GM19455 (cell line): ENCODE measurements around the gene TAF5L.
A peak's percentile ranks its signal among the peaks of the same experiment; 100 is the strongest.
"Not testable (repeated sequence)": the region's sequence is repeated elsewhere in the genome, so short reads cannot be mapped to it uniquely, and the experiment has no call there.

Source experiments
- ATAC-seq: cut with Tn5 transposase; IDR thresholded peaks from one replicate; pipeline ENCODE4 v1.9.1; 2021; ENCODE audit not compliant: unreplicated experiment

TAF5L gene

DNA sequence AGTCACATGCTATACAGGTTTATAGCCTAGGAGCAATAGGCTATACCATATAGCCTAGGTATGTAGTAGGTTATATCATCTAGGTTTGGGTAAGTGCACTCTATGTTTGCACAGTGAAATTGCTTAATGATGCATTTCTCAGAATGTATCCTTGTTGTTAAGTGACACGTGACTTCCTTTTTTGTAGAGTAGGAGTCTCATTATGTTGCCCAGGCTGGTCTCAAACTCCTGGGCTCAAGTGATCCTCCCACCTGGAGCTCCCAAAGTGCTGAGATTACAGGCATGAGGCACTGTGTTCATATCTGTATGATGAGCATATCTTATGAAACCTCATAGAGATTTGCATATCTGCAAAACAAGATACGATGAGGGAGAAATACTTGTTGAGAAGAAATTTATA is 53.6 kb downstream of the TAF5L start:
- no peak for ATAC-seq

DNA sequence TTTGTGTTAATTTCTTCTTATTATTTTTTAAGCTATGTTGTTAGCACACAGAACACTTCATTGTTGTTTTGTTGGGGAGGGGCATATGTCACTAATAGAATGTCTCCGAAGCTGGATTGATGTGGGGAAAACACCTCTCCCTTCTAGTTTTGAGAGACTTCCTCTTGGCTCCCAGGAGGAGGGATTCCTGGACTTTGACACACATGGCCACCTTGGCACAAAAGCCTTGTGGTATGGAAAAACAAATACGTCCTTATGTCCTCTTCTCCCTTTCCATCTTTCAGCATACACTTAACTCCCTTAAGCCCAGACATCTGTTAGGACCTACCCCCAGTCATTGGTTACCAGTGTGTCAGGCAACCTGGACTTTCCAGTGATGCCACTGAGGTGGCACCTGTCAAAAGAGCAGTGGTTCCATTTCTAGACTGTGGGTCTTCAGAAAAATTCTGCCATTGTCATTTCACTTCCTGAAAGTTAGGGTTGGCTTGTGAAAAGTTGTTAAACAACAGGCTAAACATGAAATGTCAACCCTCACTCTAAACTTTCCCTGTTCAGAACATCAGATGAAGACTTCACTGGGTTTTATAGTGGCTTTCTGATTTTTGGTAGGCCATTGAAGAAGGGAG is 54.9 kb downstream of the TAF5L start:
- no peak for ATAC-seq

DNA sequence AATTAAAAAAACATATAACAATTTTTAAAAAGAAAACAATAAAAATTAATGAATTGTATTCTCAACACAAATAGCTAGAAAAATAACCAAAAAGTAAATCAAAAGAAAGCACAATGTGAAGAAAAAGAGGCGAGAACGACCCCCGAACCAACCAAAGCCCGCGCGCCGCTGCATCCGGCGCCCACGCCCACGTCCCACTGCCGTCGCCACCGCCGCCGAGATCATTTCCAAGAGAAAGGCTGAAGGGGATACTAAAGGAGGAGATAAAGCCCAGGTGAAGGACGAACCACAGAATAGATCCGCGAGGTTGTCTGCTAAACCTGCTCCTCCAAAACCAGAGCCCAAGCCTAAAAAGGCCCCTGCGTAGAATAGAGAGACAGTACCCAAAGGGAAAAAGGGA is 55.6 kb downstream of the TAF5L start:
- ATAC-seq: no peak

DNA sequence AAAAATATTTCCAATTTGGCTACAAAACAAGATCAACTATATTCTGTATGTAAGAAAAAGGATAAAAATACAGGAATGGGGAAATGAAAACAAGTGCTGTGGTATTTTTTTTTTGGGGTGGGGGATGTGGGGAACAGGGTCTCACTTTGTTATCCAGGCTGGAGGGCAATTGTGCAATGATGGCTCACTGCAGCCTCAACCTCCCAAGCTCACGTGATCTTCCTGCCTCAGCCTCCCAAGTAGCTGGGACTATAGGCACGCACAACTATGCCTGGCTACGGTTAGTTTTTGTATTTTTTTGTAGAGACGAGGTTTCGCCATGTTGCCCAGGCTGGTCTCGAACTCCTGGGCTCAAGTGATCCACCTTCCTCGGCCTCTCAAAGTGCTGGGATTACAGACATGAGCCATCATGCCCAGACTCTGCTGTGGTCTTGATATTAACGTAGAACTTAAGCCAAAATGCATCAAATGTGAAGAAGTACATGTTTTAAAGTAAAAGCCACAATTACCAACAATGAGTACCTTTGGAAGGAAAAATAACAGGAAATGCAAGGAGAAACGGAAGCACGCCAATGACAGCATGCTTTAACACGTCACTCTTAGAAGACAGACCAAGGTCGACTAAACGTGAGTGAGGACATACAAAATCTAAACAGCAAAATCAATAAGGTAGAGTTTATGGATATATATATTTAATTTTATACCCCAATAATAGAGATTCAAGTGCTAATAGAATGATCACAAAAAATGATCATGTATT is 58.6 kb downstream of the TAF5L start:
- no peak for ATAC-seq

DNA sequence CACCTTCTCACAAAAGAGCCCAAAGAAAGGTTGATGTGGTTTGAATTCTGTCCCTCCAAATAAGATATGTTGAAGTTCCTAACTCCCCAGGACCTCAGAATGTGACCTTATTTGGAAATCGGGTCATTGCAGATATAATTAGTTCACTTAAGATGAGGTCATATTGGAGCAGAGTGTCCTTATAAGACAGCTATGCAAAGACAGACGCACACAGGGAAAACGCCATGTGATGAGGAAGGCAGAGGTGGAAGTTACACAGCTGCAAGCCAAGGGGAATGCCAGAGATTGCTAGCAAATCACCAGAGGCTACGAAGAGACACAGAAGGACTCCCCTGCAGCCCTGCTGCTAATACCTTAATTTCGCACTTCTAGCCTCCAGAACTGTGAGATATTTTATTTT is 62.2 kb downstream of the TAF5L start:
- ATAC-seq: no peak

DNA sequence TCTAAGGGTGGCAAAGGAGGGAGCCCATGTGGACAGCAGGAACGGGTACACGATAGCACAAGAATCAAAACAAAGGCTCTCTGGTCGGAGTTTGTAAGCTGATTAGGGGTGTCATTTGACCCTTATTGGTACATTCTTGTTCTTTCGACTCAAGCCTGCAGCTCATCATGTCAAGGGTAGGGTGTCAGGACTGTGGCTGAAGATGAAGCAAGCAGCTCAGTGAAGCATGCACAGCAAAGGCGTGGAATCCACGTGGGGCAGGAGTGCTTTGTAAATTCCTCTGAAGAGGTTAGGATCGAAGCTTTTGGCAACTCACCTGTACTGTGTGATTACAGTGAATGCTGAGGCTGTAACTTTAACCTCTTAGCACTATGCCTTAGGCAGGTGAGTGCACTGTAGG is 62.7 kb downstream of the TAF5L start:
- ATAC-seq: no peak

DNA sequence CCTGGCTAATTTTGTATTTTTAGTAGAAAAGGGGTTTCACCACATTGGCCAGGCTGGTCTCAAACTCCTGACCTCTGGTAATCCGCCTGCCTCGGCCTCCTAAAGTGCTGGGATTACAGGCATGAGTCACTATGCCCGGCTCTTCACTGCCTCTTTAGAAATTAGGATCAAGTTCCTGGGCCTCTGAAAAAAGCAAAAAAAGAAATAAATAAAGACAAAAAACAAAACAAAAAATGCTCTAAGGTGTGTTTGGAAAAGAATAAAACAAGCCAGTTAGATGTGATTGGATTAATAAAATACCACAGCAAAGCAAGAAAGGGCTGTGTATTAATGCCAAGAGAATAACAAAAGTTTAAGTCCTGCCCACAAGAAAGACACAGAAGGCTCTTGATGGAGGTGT is 63.2 kb downstream of the TAF5L start:
- ATAC-seq: no peak

DNA sequence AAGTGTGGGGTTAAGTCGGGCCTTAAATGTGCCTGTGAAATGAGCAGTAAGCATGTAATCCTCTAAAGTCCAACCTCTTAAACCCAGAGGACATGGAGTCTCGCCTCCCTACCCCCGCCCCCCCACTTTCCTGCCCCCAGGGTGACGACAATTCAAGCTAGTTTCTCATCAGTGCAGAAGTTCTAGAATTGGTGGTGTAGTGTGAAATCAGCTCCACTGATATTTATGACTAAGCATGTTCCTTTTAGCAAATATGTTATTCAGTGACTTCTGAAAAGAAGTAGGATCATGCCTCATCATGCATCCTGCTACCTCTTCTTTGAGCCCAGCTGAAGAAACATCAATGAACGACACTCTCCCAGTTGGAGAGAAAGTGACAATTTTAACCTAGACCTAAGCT is 64.8 kb downstream of the TAF5L start:
- ATAC-seq: no peak

DNA sequence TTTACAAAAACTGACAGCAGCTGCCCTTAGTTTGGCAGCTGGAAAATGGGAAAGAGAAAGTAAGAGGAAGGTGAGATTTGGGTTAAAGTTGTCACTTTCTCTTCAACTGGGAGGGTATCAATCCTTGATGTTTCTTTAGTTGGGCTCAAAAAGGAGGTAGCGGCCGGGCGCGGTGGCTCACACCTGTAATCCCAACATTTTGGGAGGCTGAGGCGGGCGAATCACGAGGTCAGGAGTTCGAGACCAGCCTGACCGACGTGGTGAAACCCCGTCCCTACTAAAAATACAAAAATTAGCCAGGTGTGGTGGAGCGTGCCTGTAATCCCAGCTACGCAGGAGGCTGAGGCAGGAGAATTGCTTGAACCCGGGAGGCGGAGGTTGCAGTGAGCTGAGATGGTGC is 65.8 kb downstream of the TAF5L start:
- ATAC-seq: not testable (repeated sequence)

DNA sequence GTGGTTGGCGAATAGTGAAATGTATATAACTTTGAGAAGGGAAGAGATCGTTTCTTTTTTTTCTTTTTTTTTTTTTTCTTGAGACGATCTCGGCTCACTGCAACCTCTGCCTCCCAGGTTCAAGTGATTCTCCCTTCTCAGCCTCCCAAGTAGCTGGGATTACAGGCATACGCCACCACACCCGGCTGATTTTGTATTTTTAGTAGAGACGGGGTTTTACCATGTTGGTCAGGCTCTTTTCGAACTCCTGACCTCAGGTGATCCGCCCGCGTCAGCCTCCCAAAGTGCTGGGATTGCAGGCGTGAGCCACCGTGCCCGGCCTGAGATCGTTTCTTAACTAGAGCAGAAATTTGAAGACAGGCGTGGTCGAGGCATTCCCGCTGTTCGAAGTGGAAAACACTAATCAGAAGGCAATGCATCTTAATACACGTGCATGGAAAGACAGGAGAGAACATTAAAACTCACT is 66.6 kb downstream of the TAF5L start:
- ATAC-seq: not testable (repeated sequence)

DNA sequence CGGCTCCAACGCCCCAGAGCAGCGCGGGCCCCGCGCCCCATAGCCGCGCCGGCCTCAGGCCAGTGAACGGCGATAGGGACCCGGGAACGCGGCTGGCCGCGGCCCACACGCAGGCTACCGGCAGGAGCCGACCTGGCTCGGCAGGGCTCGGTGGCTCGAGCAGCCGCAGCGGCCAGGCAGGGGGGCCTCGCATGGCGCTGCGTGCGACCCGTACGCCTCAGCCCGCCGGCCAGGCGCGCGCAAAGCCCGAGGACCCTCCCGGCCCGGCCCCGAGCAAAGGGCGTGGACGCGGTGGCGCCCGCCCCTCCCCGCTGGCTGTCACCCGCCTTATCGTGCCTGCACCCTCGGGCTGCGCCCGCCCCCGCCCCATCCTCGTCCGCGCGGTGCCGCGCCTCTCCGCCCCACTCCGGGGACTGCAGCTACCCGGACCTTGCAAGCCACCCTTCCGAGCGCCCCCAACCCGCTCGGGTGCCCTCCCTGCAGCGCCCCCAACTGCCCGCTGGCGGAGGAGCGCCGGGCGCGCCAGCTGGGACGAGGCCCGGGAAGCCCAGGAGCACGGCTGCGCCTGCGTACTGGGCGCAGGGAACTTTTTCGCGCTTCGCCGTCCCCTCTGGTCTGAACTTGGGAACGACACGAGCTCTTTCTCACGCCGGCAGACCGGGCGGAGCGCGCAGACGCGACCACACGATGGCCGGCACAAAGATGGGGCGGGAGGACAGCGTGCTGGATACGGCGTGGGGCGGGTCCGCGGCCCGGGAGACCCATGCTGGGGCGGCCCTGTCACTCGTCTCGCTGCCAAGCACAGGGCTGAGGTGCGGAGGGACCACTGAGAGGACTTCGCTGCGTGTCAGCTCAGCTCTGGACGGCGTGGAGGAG is 67.2 kb downstream of the TAF5L start, which contains the start of gene ABCB10:
ABCB10 (minus strand) TSS at position 248 of the 876 bp plus-strand sequence; CDS start at position 193, 55 bp downstream.
- ATAC-seq: peak; percentile 80

DNA sequence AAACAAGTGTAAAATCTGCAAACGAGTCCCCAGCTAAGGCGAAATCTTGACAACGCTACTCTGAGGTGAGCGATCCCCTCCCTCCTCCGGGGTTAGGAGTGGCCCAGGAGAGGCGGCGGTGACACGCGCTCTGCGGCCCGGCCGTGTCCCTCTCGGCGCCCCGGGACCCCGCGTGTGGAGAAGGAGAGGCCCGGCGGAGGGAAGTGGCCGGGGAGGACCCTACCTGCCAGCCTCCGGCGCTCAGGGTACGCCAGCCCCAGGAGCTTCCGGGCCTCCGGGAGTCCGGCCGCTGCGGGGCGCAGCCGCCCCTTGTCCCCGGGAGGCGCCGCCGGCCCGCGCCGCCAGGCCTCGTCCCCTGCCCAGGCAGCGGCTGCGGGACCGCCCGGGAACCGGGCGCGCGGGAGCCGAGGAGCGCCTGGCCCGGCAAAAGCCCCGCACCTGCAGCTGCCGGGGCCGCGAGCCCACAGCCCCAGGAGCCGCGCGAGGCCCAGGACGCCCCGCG is 68.0 kb downstream of the TAF5L start:
- peak; percentile 32 for ATAC-seq

DNA sequence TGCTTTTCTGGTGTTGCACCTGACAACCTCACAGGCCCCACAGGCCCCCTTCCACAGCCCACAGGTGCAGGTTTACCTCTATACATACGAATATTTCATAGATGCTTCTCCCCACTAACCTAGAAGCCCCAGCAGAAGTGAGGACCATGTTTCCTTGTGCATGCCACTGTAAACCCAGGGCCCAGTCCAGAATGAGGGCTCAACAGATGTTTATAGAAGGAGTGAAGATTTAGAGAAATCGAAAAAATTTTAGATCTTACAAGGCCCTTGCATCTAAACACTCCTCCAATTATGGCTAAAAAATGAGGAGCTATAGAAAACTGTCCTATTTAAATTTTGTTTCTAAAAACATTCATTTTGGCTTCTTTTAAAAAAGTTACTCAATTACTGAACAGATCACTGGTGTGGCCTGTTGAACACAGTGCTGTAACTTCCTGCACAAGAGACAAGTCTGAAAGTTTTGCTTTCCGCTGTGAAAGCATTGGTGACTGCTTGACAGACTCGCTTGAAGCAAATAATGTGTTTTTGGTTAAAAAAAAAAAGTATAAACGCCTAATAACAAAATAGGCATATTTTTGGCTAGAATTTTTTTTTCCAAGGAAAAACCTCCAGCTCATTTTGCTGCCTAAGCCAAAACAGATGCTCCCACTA is 68.6 kb downstream of the TAF5L start:
- ATAC-seq: no peak

DNA sequence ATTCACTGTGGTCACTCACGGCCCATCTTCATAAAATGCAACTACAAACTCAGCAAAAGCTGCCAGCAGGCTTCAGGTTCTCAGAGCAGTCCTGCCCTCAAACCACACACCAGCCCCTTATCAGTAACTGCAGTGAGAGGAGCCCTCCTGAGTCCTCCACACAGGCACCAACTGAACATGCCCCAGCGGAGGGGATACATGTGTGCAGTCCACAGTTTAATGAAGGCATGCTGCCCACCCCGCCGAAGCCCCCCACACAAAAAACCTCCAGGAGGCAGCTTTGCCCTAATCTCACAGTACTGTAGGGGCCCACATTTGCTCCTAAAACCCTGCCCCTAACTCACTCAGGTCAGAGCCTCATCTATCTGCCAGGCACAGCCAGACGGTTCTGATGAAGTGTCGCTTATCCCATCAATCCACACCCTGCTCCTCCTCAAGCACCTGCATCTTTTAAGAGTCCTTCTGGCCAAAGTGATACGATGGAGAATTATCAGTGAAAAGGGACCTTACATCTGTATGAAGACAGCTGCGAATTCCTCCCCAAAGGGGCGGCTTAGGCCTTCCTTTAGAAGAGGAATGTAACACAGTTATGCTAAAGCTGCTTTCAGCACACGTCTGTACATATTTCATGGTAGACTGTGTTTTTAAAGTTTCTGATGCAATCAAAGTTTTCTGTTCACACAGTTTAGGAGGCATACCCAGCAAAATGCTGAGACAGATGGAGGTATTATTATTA is 70.9 kb downstream of the TAF5L start:
- ATAC-seq: no peak

DNA sequence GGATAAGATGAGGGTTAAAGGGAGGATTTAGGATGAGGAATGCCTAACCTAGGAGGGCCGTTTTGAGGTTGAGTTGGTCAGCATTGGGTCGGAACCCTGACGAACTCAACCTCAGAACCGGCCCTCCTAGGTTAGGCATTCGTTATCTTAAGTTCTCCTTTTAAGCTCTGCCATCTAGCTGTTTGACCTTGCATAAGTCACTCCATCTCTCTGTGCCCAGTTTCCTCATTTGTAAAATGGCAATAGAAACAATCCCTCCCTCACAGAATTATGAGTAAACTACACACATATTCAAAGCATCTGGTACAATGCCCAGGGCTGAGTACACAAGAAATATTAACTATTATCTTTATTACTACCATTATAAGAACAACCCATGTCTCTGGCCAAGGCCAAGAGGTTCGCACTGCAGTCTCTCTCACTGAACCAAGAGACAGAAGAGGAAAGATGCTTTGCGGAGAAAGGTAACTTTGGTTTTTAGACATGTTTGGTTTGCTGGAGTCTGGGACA is 72.2 kb downstream of the TAF5L start:
- no peak for ATAC-seq

DNA sequence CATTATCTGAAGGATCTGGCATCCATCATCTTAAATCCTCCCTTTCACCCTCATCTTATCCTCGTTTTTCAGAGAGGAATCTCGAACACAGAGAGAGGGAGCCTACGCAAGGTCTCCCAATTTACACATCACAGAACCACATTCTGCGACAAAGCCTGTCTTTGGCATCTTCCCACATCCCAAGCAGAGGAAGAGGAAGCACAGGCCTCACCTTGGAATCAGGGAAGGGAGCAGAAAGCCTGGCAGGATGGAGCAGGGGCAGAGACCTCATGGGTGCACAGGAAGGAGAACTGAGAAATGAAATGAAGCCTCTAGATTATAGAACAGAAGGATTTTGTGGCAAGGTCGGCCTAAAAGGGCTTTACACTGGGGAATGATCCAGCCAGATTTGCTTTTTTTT is 73.2 kb downstream of the TAF5L start:
- ATAC-seq: no peak

DNA sequence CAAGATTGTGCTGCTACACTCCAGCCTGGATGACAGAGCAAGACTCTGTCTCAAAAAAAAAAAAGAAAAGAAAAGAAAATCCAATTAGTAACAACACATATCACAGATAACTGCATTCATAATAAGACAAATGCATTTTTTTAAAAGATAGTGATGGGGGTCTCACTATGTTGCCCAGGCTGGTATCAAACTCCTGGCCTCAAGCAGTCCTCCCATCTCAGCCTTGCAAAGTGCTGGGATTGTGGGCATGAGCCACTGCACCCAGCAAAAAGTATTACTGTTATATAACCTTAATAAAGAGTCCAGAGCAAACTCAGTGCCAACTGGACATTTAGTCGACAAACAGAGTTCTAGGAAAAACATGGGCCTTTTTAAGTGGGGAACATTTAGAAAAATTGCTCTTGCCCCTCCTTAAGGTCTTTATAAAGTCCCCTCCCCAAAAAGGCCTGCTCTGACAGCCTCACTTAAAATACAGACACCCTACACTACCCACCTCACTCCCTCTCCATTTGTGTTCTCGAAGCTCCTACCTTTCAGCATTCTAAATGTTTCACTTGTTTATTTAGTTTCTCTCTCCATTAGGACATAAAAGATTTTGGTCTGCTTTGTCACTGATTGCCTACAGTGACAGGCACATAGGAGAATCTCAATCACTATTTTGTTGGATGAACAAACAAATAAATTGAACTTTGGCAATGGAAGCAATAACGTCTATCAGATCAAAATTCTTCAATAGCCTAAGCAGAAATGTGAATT is 74.9 kb downstream of the TAF5L start:
- ATAC-seq: no peak

DNA sequence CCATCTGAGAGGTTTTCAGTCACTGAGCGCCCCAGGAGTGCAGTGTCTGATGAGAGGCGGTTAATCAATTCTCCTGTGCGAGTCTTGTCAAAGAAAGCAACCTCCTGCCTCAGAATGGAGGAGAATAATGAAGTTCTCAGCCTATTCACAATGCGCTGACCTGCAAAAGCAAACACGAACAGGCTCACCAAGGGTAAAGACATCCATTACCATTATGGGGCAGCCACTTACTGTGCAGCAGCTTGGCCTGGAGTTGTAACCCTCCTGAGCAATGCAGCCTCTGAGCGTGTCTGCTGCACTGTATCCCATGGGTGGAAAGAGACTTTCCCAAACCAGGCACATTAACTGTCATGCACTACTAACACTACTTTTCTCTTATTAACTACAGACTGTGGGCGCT is 78.4 kb downstream of the TAF5L start:
- ATAC-seq: no peak

DNA sequence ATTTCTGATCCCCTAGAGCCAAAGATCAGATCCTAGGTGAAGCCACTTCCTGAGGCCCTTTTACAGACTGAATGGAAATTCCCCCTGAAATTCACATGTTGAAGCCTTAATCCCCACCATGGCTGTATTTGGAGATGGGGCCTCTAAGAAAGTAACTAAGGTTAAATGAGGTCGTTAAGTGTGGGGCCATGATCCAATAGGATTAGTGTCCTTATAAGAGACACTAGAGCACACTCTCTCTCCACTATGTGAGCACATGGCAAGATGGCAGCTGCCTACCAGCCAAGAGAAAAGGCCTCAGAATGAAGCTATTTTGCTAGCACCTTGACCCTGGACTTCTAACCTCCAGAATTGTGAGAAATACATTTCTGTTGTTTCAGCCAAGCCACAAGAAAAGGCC is 81.3 kb downstream of the TAF5L start:
- no peak for ATAC-seq
